Raji (cell line): ENCODE measurements around the gene PLAGL2.

Experiments
- POLR2A ChIP-seq: IDR thresholded peaks from 2 replicates; pipeline ENCODE4 v1.6.1; 2011; ENCODE audit warnings: low read depth, low read length, control low read depth; ENCODE audit not compliant: insufficient read depth

The PLAGL2 gene

DNA sequence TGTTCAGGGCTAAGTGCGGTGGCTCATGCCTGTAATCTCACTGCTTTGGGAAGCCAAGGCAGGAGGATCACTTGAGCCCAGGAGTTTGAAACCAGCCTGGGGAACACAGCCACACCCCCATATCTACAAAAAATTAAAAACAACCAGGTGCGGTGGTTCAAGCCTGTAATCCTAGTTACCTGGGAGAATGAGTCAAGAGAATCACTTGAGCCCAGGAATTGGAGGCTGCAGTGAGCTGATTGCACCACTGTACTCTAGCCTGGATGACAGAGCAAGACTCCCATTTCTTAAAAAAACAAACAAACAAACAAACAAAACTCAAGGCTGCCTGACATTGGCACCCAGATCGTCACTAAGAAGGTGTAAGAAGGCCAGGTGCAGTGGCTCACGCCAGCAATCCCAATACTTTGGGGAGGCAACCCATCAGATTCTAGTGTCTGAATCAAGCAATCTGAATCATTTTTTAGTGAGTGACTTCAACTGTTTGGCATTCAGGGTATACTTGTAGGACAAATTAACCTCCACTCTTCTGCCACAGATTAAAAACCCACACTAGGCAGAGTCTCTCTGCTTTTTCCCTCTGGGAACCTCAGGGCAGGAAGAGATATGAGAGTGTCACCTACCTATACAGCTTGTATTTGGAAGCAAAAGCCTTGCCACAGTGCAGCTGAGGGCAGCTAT lies 6.1 kb downstream of the PLAGL2 start:
- TF ChIP-seq POLR2A: no peak

- TF ChIP-seq POLR2A: no peak
Observed at GRCh38 chr20:32199006-32199405, 8.5 kb downstream of the PLAGL2 start.

DNA sequence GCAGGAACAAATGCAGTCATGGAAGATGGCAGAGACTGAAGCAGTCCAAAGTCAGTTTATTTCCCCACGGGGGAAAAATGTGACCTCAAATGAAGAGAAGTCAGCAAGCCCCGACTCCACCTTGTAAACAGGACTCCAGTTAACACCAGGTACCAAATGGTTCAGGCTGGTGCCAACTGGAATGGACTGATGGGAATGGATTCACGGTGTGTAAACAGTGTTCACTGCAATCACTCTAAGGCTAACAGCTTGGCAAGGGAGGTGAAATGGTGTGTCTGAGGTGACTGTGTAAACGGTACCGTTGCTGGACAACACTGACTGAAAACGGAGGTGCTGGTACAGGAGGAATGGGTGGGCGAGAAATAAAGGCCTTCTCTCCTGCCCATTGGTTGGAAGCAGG lies 12.0 kb downstream of the PLAGL2 start:
- TF ChIP-seq POLR2A: no peak

GRCh38 chr20:32193996-32194395 lies 13.5 kb downstream of the PLAGL2 start:
- no peak for TF ChIP-seq POLR2A

DNA sequence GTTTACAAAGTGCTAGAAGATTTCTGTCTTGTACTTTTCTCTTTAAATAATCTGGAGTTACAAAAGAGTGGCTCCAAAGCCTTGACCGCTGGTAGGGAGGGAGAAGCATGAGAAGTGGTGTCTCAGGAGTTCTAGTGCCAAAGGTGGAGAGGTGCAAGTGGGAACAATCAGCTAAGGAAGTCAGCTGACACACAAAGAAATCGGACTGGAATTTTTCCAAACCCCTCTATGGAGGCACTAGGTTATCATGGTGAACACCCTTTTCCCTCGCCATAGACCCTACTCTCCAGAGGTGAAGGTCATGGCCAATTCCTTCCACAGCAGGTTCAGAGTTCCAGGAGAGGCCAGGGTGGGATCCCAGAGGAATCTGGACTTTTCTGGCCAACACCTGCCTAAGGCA lies 14.8 kb downstream of the PLAGL2 start:
- TF ChIP-seq POLR2A: no peak

DNA sequence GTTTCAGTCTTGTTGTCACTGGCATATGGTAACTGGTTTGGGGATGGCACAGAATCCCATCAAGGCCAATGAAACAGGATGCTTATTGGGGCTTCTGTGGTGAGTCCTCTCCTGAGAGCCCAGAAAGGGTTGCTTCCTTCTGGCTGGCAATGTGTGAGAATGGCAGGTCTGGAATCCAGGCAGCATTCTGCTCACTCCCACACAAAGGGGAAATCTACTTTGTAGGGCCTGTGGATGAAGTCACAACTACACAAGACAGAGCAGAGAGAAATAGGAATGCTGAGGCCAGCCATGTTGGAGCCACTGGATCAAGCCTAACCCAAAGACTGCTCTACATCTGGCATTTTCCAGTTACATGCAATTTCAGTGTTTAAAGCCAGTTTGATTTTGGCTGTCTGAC lies 15.7 kb downstream of the PLAGL2 start:
- no peak for TF ChIP-seq POLR2A

DNA sequence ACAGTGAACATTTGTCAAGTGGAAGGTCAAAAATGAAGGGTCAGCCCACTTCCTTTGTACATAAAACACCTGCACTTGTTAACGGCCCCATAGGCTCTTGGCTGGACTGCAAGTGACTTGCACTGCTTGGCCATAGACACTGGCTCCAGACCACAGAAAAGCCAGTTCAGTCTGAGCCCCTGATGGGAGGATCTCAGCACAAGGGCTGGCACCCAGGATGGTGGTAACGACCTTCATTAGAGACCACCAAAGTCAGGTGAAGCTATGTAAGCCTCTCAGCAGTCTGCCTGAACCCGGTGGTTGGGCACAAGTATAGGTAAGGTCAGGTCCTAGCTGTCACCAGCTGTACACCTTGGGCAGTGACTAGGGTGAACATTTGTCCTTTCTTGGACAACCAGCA lies 16.1 kb downstream of the PLAGL2 start:
- TF ChIP-seq POLR2A: no peak

DNA sequence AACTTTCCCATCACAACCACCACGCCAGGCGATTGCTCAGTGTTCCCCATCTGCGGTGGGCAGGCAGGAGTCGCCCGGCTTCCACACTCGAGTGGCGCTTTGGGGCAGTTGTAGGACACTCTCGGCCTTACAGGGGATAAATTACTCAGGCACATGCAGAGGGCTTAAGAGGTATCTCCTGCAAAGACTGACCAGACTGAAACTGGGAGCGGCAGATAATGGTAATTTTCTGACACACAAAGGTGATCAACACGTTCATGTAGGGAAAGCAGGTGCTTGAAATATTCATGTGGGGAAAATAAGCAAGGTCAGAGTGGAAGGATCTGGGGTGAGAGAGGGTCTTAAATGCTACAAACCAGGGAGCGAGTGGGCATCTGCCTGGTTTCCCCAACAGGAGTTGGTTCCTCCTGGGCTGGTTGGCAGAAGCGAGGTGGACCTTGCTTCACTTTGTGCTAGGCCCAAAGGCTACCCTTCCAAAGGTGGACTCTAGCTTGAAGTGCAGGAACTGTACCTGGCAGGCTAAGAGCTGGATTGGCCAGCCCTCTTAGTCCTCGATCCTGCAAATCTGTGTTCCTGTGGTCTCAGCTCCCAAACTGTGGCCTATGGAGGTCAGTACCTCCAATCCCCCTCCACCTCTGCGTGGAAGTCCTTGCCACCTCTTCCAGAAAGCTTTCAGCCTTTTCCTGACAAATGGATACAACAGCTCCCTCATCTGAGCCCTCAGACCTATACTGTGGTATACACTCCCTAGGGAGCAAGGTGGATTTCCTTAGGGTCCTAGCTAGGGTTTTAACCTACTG lies 16.7 kb downstream of the PLAGL2 start:
- no peak for TF ChIP-seq POLR2A

GRCh38 chr20:32189691-32190615 lies 17.6 kb downstream of the PLAGL2 start:
- TF ChIP-seq POLR2A: no peak

GRCh38 chr20:32189123-32189410 lies 18.5 kb downstream of the PLAGL2 start:
- no peak for TF ChIP-seq POLR2A

DNA sequence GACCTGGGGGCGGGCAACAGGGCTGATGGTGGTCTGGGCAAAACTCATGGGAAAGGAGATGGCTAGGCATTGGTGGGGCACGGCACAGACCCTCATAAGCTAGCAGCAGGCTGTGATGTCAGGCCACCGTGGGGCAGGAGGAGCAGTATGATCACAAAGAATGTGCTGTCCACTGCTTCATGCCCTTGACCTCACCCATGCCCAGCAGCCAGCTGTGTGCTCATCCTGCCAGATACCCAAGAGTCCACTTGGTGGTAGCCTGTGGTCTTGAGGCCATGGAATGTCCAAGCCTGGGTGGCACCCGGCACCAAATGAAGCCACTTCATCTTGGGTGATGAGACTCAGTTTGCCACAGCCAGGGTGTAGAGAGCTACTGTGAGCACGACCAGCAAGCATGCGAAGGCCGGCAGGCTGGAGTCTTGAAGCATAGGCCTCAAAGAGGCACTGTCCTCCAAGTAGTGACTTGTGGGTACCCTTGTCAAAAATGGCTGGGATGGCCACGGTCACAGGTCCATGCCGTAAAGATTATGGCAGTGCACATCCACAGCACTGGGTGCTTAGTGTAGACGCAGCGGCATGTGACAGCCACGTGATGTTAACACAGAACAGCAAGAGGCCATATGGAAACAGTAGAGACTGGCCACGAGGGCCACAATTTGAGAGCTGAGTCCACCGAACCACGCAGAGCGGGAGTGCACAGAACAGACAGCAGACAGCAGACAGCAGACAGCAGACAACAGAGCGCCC lies 19.0 kb downstream of the PLAGL2 start:
- no peak for TF ChIP-seq POLR2A

GRCh38 chr20:32186506-32186905 lies 21.0 kb downstream of the PLAGL2 start:
- no peak for TF ChIP-seq POLR2A

DNA sequence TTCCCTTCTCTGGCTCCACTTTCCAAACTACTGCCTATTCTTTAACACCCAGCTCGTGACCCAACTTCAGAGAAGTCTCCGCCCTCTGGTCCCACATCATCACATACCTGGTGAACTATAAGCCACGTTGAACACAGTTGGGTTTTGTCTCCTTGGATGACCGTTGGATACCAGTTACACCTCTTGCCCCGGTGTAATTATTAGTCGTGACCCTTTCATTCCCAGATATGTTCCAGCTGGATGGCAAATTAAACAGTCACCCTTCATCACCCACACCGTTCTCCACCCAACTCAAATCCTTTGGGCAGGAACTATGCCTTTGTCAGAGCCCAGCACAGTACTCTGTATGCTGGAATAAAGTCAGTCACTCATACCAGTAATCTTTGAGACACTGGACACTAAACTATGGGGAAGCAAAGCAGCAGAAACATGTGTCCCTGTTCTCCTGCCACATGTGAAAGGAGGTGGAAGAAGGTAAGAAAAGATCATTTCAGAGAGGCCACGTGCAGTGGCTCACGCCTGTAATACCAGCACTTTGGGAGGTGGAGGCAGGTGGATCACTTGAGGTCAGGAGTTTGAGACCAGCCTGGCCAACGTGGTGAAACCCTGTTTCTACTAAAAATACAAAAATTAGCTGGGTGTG lies 22.5 kb downstream of the PLAGL2 start:
- no peak for TF ChIP-seq POLR2A

DNA sequence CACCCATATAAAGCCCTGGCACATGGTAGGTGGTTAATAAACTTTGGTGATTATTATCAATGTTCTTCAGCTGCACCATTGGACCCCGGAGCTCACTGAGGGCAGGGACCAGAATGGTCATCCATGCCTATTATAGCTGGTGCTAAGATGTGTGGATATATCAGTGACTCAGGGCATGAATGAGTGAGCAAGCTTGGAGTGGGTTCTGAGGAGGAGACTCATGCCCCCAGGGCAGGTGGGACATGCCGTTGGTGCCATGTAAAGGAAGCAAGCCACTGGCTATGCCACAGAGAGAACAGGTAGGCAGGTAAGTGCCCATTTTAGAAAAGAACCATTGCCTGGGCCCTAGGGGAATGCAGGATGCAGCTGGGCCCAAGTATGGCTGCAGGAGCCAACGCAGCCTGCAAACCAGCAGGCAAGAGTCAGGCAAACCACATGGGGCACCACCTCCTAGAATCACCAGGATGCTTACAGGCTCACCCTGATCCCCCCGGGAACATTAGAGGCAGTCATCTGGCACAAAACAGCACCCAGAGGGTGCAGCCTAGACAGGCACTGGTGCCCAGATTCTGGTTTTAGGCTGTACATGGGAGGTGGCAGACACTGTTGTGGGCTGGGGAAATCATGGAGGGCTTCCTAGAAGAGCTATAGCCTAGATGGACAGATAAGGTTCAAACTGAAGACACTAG lies 23.5 kb downstream of the PLAGL2 start:
- TF ChIP-seq POLR2A: no peak
